Endothelial cell of umbilical vein (primary cell): ENCODE results near the gene TRIM37.

Source experiments
- CTCF ChIP-seq, 2 donors: IDR thresholded peaks; 1 replicate in 1 of 2; 2 replicates in 1 of 2; pipeline ENCODE4 v1.5.1; 2011; ENCODE audit warnings: low read length in 2 of 2, mild to moderate bottlenecking in 2 of 2, moderate library complexity in 2 of 2, control low read depth in 1 of 2, inconsistent platforms in 1 of 2, low read depth in 1 of 2; ENCODE audit not compliant: insufficient read depth in 1 of 2; ENCODE audit errors: extremely low read depth in 1 of 2
- EZH2 ChIP-seq: IDR thresholded peaks from 2 replicates; pipeline ENCODE4 v1.6.1; 2012; ENCODE audit warnings: borderline replicate concordance, low read depth, mild to moderate bottlenecking, moderate library complexity, low read length, inconsistent platforms; ENCODE audit not compliant: severe bottlenecking
- GATA2 ChIP-seq: IDR thresholded peaks from 2 replicates; pipeline ENCODE4 v1.7.0; 2011; ENCODE audit warnings: low read depth, mild to moderate bottlenecking, moderate library complexity, mixed read lengths, low read length; ENCODE audit not compliant: insufficient read length, insufficient read depth
- JUN ChIP-seq: IDR thresholded peaks from 2 replicates; pipeline ENCODE4 v1.6.1; 2011; ENCODE audit warnings: borderline replicate concordance, low read depth; ENCODE audit not compliant: insufficient read length, insufficient read depth
- MYC ChIP-seq: IDR thresholded peaks from one replicate; pipeline ENCODE4 v1.6.1; 2011; ENCODE audit warnings: mild to moderate bottlenecking, low read depth, low read length
- POLR2A ChIP-seq: IDR thresholded peaks from 2 replicates; pipeline ENCODE4 v1.6.1; 2012; ENCODE audit warnings: low read depth, mild to moderate bottlenecking, control low read depth, low read length
- POLR2AphosphoS5 ChIP-seq: IDR thresholded peaks from 2 replicates; pipeline ENCODE4 v1.6.1; 2012; ENCODE audit warnings: low read depth, mild to moderate bottlenecking, control low read depth, low read length, moderate library complexity; ENCODE audit not compliant: insufficient read depth

- TF ChIP-seq CTCF (IDR thresholded peaks at IDR 0.05; ENCODE audit: extremely low read depth in 1 of 2, insufficient read depth in 1 of 2, low read depth in 1 of 2, low read length in 2 of 2): no peak
- TF ChIP-seq POLR2AphosphoS5: no peak
- TF ChIP-seq JUN: no peak
- no peak for TF ChIP-seq EZH2
- no peak for TF ChIP-seq POLR2A
- TF ChIP-seq MYC: no peak
- TF ChIP-seq GATA2: no peak
Observed at GRCh38 chr17:59141860-59142259, 35.2 kb upstream of the TRIM37 start.
